ENCODE results near the gene ERCC3.
"Not testable (repeated sequence)": the region's sequence is repeated elsewhere in the genome, so short reads cannot be mapped to it uniquely, and the experiment has no call there.

The ERCC3 gene

DNA sequence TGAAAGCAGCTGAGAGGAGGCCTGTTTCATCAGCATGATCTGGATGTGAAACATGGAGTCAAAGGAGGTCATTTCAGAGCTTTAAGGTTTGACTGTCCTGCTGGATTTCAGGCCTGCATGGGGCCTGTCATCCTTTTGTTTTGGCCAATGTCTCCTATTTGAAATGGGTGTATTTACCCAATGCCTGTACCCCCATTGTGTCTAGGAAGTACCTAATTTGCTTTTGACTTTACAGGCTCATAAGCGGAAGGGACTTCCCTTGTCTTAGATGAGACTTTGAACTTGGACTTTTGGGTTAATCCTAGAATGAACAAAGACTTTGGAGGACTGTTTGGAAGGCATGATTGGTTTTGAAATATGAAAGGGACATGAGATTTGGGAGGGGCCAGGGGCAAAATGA, 54.5 kb downstream of the ERCC3 start:
- Histone ChIP-seq H3K9ac (ENCODE audit: low read depth, low read length) (no peak overlapping the region), H3K4me1 (ENCODE audit: insufficient read depth, low read length) (no peaks in the 10 kb centered on the region), H3K9me3 (ENCODE audit: insufficient read depth, low read depth, low read length) (peaks cover 16% of the 10 kb centered on the region), H3K36me3 (ENCODE audit: insufficient read depth, low read depth, low read length) (no peaks in the 10 kb centered on the region), H3K4me3 (ENCODE audit: low read length) (no peak overlapping the region), H3K27ac (ENCODE audit: low read length) (no peak overlapping the region), H3K27me3 (ENCODE audit: insufficient read depth, low read length) (no peaks in the 10 kb centered on the region)

- H3K27me3 ChIP-seq (ENCODE audit: insufficient read depth, low read length); H3K9ac ChIP-seq (ENCODE audit: low read depth, low read length); H3K4me3 ChIP-seq (ENCODE audit: low read length); H3K4me1 ChIP-seq (ENCODE audit: insufficient read depth, low read length); H3K27ac ChIP-seq (ENCODE audit: low read length); H3K36me3 ChIP-seq (ENCODE audit: insufficient read depth, low read depth, low read length): not testable (repeated sequence)
- peaks cover 16% of the 10 kb centered on the region for H3K9me3 ChIP-seq (ENCODE audit: insufficient read depth, low read depth, low read length)
These were observed 56.2 kb downstream of the ERCC3 start for GRCh38 chr2:127237768-127238167.

DNA sequence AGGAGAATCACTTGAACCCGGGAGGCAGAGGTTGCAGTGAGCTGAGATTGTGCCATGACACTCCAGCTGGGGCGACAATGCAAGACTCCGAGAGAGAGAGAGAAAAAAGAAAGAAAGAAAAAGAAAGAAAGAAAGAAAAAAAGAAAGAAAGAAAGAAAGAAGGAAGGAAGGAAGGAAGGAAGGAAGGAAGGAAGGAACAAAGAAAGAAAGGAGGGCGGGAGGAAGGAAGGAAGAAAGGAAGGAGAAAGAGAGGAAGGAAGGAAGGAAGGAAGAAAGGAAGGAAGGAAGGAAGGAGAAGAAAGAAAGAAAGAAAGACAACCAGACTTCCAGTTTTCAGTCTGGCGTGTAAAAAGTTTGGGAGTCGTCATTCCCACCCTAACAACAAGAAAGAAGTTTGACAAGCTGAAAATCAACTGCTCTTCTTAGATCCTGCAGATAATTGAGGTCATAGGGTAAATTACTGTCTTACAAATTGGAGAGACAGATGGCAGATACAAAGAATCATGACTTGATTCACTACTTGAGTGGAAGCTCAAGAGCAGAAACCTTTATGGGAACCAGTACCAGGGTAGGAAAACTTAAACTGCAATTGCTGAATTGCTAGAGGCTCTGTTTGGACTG, 58.8 kb downstream of the ERCC3 start:
- no peaks in the 10 kb centered on the region for H3K36me3 ChIP-seq (ENCODE audit: insufficient read depth, low read depth, low read length)
- no peaks in the 10 kb centered on the region for H3K4me1 ChIP-seq (ENCODE audit: insufficient read depth, low read length)
- no peak overlapping the region for H3K4me3 ChIP-seq (ENCODE audit: low read length)
- H3K27ac ChIP-seq (ENCODE audit: low read length), result no peak overlapping the region
- peaks cover 16% of the 10 kb centered on the region for H3K9me3 ChIP-seq (ENCODE audit: insufficient read depth, low read depth, low read length)
- no peaks in the 10 kb centered on the region for H3K27me3 ChIP-seq (ENCODE audit: insufficient read depth, low read length)
- H3K9ac ChIP-seq (ENCODE audit: low read depth, low read length), result no peak overlapping the region

- H3K27me3 ChIP-seq (ENCODE audit: insufficient read depth, low read length), result no peaks in the 10 kb centered on the region
- no peak overlapping the region for H3K4me3 ChIP-seq (ENCODE audit: low read length)
- no peaks in the 10 kb centered on the region for H3K4me1 ChIP-seq (ENCODE audit: insufficient read depth, low read length)
- H3K27ac ChIP-seq (ENCODE audit: low read length), result no peak overlapping the region
- H3K9ac ChIP-seq (ENCODE audit: low read depth, low read length), result no peak overlapping the region
- H3K9me3 ChIP-seq (ENCODE audit: insufficient read depth, low read depth, low read length), result peaks cover 9% of the 10 kb centered on the region
- H3K36me3 ChIP-seq (ENCODE audit: insufficient read depth, low read depth, low read length), result no peaks in the 10 kb centered on the region
These were observed 60.2 kb downstream of the ERCC3 start for GRCh38 chr2:127233710-127234109.

- H3K9me3 ChIP-seq (ENCODE audit: insufficient read depth, low read depth, low read length), result no peaks in the 10 kb centered on the region
- H3K27ac ChIP-seq (ENCODE audit: low read length), result no peak overlapping the region
- no peaks in the 10 kb centered on the region for H3K27me3 ChIP-seq (ENCODE audit: insufficient read depth, low read length)
- H3K4me3 ChIP-seq (ENCODE audit: low read length), result no peak overlapping the region
- no peaks in the 10 kb centered on the region for H3K36me3 ChIP-seq (ENCODE audit: insufficient read depth, low read depth, low read length)
- no peaks in the 10 kb centered on the region for H3K4me1 ChIP-seq (ENCODE audit: insufficient read depth, low read length)
- H3K9ac ChIP-seq (ENCODE audit: low read depth, low read length), result no peak overlapping the region
These were observed 62.6 kb downstream of the ERCC3 start for GRCh38 chr2:127231130-127231865.

DNA sequence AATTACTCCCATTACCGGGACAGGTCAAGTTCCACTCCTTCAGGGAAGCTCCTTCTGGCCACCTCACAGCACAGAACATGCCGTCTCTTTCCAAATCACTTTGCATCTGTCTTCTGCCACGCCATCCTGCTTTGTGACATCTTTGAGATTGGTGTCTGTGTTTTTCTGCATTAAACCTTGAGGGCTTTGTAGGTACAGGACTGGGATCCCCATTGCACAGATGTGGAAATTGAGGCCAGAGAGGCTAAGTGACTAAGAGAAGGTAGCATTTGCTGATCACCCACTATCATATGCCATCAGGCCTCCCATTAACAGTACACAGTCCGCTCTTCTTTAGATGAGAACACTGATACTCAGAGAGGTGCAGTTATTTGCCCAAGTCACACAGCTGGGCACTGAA, 64.4 kb downstream of the ERCC3 start:
- H3K27ac ChIP-seq (ENCODE audit: low read length), result no peak overlapping the region
- no peak overlapping the region for H3K9ac ChIP-seq (ENCODE audit: low read depth, low read length)
- no peaks in the 10 kb centered on the region for H3K36me3 ChIP-seq (ENCODE audit: insufficient read depth, low read depth, low read length)
- no peaks in the 10 kb centered on the region for H3K27me3 ChIP-seq (ENCODE audit: insufficient read depth, low read length)
- 0 out of 2 replicates have a peak, but pooled peaks cover 3% of the 10 kb centered on the region for H3K4me1 ChIP-seq (ENCODE audit: insufficient read depth, low read length)
- H3K4me3 ChIP-seq (ENCODE audit: low read length), result no peak overlapping the region
- H3K9me3 ChIP-seq (ENCODE audit: insufficient read depth, low read depth, low read length), result no peaks in the 10 kb centered on the region

GRCh38 chr2:127228102-127228501, 65.8 kb downstream of the ERCC3 start:
- Histone ChIP-seq H3K4me1 (ENCODE audit: insufficient read depth, low read length) (0 out of 2 replicates have a peak, but pooled peaks cover 3% of the 10 kb centered on the region), H3K27me3 (ENCODE audit: insufficient read depth, low read length) (no peaks in the 10 kb centered on the region), H3K27ac (ENCODE audit: low read length) (no peak overlapping the region), H3K4me3 (ENCODE audit: low read length) (no peak overlapping the region), H3K36me3 (ENCODE audit: insufficient read depth, low read depth, low read length) (no peaks in the 10 kb centered on the region), H3K9me3 (ENCODE audit: insufficient read depth, low read depth, low read length) (no peaks in the 10 kb centered on the region), H3K9ac (ENCODE audit: low read depth, low read length) (no peak overlapping the region)

- H3K4me1 ChIP-seq (ENCODE audit: insufficient read depth, low read length); H3K36me3 ChIP-seq (ENCODE audit: insufficient read depth, low read depth, low read length); H3K27me3 ChIP-seq (ENCODE audit: insufficient read depth, low read length); H3K4me3 ChIP-seq (ENCODE audit: low read length); H3K27ac ChIP-seq (ENCODE audit: low read length); H3K9ac ChIP-seq (ENCODE audit: low read depth, low read length); H3K9me3 ChIP-seq (ENCODE audit: insufficient read depth, low read depth, low read length): not testable (repeated sequence)
These were observed 66.7 kb downstream of the ERCC3 start for GRCh38 chr2:127227264-127227660.

DNA sequence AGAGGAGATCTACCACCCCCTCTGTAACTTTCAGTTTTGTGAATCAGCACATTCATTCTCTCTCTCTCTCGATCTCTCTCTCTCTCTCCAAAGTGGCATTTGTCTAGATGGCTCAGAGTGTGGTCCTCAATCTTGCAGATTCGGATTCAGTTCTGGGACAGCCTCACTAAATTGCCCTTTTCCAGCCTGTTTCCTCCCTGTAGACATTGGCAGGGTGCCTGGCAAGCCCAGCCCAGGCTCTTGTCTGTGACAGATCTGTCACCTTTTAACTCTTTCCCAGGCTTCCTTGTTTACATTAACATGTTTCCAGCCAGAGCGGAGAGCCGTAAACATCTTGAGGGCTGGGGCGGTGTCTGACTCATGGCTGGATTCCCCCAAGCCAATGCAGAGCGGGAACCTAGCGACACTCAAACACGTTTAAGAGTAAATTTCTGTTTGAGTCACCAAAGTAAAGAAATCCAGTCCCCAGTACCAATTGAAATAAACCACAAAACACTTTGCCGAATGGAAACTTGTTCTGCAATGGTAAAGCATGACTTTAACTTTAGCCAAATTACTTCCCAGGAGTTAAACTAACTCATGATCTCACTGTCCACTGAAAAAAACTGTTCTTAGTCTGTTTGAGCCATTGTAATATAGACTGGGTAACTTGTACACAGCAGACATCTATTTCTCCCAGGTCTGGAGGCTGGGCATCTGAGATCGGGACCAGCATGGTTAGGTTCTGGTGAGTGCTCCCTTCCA, 67.3 kb downstream of the ERCC3 start:
- H3K9ac ChIP-seq (ENCODE audit: low read depth, low read length), result no peak overlapping the region
- no peaks in the 10 kb centered on the region for H3K36me3 ChIP-seq (ENCODE audit: insufficient read depth, low read depth, low read length)
- H3K4me1 ChIP-seq (ENCODE audit: insufficient read depth, low read length), result 0 out of 2 replicates have a peak, but pooled peaks cover 3% of the 10 kb centered on the region
- no peaks in the 10 kb centered on the region for H3K27me3 ChIP-seq (ENCODE audit: insufficient read depth, low read length)
- H3K27ac ChIP-seq (ENCODE audit: low read length), result no peak overlapping the region
- no peaks in the 10 kb centered on the region for H3K9me3 ChIP-seq (ENCODE audit: insufficient read depth, low read depth, low read length)
- H3K4me3 ChIP-seq (ENCODE audit: low read length), result no peak overlapping the region

DNA sequence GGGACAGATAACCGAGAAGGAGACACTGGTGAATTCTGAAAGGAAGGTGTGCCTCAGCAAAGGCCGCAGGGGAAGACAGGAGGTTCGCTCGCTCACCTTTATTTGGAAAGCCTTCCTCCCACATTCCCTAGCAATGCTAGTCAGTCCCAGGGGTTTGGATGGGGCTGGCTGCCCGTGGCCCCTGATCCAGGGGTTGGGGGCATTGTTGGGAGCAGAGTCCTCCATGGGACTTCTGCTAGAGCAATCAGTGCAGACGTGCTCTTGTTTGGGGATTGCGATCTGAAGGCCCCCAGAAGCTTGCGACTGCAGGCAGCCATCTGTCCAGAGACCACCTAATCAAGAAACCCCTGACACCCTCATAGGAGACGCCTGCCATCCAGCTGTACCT, 67.8 kb downstream of the ERCC3 start:
- Histone ChIP-seq H3K4me1 (ENCODE audit: insufficient read depth, low read length) (0 out of 2 replicates have a peak, but pooled peaks cover 3% of the 10 kb centered on the region), H3K27ac (ENCODE audit: low read length) (no peak overlapping the region), H3K36me3 (ENCODE audit: insufficient read depth, low read depth, low read length) (no peaks in the 10 kb centered on the region), H3K4me3 (ENCODE audit: low read length) (no peak overlapping the region), H3K9me3 (ENCODE audit: insufficient read depth, low read depth, low read length) (no peaks in the 10 kb centered on the region), H3K9ac (ENCODE audit: low read depth, low read length) (no peak overlapping the region), H3K27me3 (ENCODE audit: insufficient read depth, low read length) (no peaks in the 10 kb centered on the region)

- Histone ChIP-seq H3K36me3 (ENCODE audit: insufficient read depth, low read depth, low read length) (no peaks in the 10 kb centered on the region), H3K4me3 (ENCODE audit: low read length) (no peak overlapping the region), H3K27ac (ENCODE audit: low read length) (no peak overlapping the region), H3K9ac (ENCODE audit: low read depth, low read length) (no peak overlapping the region), H3K9me3 (ENCODE audit: insufficient read depth, low read depth, low read length) (no peaks in the 10 kb centered on the region), H3K4me1 (ENCODE audit: insufficient read depth, low read length) (0 out of 2 replicates have a peak, but pooled peaks cover 3% of the 10 kb centered on the region), H3K27me3 (ENCODE audit: insufficient read depth, low read length) (peaks cover 5% of the 10 kb centered on the region; the same call in 1 of the 2 replicates)
These were observed 68.6 kb downstream of the ERCC3 start for GRCh38 chr2:127225186-127225960.

Measured in iPS-20b (cell line).